ENCODE results near the gene OR10P1. TPM values are rescaled to one million over a fixed set of nuclear protein-coding genes. Genes with fewer than 3 reads are reported as not detected.
"Not testable (repeated sequence)": the region's sequence is repeated elsewhere in the genome, so short reads cannot be mapped to it uniquely, and the experiment has no call there.

Gene OR10P1, protein sequence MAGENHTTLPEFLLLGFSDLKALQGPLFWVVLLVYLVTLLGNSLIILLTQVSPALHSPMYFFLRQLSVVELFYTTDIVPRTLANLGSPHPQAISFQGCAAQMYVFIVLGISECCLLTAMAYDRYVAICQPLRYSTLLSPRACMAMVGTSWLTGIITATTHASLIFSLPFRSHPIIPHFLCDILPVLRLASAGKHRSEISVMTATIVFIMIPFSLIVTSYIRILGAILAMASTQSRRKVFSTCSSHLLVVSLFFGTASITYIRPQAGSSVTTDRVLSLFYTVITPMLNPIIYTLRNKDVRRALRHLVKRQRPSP
- not detected for polyA plus RNA-seq (ENCODE audit: insufficient read length in 3 of 3)

DNA sequence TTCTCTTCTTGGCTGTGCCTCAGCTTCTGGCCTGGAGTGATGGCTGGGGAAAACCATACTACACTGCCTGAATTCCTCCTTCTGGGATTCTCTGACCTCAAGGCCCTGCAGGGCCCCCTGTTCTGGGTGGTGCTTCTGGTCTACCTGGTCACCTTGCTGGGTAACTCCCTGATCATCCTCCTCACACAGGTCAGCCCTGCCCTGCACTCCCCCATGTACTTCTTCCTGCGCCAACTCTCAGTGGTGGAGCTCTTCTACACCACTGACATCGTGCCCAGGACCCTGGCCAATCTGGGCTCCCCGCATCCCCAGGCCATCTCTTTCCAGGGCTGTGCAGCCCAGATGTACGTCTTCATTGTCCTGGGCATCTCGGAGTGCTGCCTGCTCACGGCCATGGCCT, at the start of gene OR10P1:
OR10P1 (plus strand) TSS at position 40 of the 400 bp plus-strand sequence; CDS start at position 40, 0 bp downstream.
- DNase-seq (ENCODE audit: low read depth in 3 of 3, low spot score in 2 of 3) = no peak

DNA sequence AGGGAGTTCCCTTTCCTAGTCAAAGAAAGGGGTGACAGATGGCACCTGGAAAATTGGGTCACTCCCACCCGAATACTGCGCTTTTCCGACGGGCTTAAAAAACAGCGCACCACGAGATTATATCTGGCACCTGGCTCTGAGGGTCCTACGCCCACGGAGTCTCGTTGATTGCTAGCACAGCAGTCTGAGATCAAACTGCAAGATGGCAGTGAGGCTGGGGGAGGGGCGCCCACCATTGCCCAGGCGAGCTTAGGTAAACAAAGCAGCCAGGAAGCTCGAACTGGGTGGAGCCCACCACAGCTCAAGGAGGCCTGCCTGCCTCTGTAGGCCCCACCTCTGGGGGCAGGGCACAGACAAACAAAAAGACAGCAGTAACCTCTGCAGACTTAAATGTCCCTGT, 46.5 kb upstream of the OR10P1 start:
- DNase-seq (ENCODE audit: low read depth in 3 of 3, low spot score in 2 of 3) = not testable (repeated sequence)

DNA sequence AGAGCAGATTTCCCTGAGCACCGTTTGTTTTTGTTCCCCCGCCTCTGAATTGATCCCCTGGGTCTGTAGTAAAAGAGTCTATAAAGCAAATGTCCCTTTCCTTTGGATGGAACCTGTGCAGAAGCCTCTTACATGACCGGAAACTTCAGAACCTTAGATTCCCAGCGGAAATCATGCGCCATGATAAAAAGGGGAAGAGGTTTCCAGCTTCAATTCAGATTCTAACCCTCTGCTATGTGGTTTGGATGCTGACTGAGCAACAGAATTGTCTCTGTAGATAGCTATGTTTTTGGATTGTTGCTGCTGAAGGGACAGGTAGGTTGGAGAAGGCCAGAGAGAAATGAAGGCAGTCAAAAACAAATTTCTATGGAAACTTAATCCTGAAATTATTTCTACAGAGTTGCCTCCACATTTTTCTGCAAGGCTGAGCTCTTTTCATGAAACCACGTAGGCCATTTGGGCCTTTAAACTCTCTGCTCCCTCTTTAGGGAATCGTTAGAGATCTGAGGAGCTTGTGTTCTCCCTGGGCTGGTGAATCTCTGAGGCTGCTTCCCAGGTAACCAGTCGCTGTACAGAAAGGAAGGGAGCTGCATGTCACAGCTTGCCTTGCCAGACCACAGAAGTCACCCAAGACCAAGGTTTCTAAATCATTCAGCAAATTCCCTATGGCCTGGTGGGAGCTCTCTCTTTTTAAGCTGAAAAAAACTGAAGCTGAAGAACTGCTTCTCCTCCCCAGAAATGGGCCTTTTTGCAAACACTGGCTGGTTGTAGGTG, 28.7 kb upstream of the OR10P1 start:
- DNase-seq (ENCODE audit: low read depth in 3 of 3, low spot score in 2 of 3) = no peak

DNA sequence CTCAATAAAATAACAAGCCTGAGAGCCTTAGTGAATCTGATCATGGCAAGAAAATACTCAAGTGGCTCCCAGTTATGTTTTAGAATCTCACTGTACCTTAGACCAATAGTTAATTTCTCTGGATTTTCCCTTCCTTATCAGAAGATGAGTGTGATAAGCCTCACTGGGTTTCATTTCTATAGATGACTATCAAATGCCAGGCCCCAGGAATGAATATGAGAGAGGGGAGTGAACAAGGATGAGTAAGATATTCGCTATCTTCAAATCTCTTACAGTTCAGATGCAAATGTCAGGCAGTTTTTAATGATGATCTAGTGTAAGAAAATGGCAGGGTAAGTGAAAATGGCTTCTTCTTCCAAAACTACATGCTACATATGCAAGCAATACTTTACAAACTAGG, 26.1 kb upstream of the OR10P1 start:
- no peak for DNase-seq (ENCODE audit: low read depth in 3 of 3, low spot score in 2 of 3)

DNA sequence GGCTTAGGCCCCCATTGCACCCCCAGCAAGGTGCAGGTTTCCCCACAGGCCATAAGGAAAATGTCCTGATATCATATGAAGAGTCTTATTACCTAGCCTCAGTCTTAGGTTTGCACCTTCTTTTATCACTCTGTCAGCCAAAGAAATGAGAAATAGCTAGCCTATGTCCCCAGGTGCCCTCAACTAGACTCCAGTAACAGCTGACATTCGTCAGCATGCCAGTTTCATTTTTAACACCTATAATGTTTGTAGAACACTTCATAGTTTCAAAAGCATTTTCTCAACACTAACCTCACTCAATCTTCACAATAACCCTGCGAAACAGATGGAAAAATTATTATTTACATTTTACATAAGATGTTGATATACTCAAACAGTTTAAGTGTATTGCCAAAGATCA, 24.0 kb upstream of the OR10P1 start:
- no peak for DNase-seq (ENCODE audit: low read depth in 3 of 3, low spot score in 2 of 3)

DNA sequence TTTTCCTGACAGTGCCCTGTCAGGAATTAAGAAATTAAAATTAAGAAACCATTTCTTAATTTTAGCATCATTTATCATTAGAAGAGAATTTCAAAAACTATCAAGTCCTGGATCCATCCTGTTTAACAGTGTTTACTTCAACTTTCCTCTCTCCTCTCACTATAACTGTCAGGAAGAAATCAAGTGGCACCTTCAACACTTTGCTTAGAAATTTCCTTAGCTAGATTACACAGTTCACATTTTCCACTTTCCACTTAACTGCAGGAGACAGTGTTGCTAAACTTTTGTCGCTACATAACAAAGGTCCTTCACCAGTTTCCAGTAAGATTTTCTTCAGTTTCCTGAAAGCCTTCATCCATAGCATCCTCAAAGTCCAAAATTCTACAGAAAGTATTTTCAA, 21.9 kb upstream of the OR10P1 start:
- no peak for DNase-seq (ENCODE audit: low read depth in 3 of 3, low spot score in 2 of 3)

DNA sequence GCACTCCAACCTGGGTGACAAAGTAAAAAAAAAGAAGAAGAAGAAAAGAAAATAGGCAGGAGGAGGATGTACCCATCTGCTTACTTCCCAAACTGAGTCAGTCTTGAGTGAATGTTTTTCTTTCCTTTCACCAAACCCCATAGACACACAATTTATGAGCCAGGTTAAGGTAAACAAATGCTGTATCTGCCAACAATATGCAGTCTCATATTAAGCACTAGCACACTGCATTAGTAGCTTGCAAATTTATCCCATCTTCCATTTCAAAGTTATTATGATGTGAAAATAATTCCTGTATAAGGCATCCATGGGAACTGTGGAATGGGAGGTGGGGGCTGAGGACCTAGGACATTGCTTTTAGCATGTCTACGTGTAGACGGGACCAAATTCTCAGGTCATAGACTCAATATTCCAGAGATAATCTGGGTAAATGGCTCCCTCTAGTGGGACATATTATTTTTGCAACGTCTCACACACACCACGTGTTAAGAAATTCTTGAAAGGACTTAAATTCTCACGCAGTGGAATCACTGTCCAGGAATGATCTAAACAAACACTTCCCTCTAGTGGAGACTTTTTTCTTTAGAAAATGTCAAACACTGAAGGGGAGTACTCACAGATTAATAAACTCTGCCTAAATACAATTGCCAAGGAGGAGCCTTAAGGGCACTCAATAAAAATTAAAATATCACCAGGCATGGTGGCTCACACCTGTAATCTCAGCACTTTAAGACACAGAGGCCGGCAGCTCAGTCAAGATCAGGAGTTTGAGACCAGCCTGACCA, 17.1 kb upstream of the OR10P1 start:
- DNase-seq (ENCODE audit: low read depth in 3 of 3, low spot score in 2 of 3) = peak; percentile 88 to 91 (median 91)

DNA sequence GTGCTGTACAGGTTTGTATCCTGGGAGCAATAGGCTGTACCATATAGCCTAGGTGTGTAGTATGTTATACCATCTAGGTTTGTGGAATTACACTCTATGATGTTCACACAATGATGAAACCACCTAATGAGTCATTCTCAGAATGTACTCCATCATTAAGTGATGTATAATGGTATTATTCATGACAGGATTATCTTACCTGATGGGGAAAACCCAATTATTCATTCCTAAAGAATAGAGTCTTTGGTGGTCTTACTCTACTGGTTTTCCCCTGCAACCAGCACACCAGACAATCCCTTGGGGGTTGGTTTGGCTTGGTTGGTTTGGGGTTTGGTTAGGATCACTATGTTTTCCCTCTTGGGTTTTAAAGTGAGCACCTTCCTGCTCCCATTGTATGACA, 12.6 kb upstream of the OR10P1 start:
- DNase-seq (ENCODE audit: low read depth in 3 of 3, low spot score in 2 of 3) = no peak

DNA sequence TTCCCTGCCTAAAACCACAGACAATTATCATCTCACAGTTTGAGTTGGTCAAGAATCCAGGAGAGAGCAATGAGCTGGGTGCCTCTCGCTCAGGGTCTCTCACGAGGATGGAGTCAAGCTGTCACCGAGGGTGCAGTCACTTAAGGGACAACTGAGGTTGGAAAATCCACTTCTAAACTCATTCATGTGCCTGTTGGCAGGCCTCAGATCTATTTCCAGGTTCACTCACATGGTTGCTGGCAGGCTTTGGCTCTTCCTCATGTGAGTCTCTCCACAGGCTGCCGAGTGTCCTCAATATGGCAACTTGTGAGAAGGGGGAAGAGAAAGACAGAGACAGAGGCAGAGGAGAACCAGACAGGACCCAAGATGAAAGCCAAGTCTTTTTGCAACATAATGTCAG, 10.5 kb upstream of the OR10P1 start:
- no peak for DNase-seq (ENCODE audit: low read depth in 3 of 3, low spot score in 2 of 3)

DNA sequence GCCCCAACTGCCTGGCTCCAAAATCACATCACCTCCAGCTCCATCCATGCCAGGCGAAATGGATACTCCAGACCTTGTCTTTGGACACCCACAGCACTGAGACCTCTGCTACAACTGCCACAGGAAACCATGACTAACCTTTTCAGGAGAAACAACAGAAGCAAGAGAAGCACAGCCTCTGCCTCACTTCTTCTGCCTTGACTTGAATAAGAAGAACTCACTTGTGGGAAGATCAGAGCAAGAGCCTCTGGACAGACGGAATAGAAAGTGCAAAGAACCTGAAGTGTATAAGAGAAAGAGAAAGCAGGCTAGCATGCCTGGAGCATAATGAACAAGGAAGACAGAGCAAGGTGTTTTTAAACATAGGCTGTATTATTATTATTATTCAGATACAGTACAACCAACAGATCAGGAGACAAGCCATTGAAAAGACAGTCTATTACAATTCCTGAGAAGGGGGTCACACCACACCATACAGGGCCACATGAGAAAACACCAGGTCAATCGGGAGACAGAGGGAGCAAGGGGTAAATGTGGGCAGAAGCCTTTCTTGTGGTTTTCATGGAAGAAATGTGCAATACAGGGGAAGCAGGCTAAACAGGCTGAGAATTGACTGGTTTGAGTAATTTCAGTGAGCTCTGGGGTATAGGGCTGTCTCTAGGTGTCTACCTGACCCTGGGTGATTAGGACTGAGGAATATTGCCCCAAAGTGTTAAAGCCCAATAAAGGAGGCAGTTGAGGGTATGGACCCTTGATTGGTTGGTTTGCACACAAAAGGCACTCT, 7.4 kb upstream of the OR10P1 start:
- no peak for DNase-seq (ENCODE audit: low read depth in 3 of 3, low spot score in 2 of 3)

DNA sequence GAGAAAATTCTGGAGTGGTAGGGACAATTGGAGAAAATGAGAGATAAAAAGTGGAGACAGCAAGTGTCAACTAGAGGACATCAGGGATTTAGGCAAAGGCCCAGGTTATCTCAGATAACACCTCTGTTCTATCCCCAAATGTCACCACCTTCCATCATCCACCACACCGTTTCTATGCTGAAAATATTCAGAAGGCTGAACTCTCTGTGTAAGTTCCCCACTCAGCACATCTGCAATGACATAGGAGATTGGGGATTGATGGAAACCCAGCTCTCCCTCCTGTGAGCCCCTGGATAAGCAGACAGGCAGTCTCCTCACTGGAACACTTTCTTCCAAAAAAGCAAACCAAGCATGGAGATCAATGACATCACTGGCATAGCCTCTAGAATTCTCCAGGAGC, 5.6 kb upstream of the OR10P1 start:
- no peak for DNase-seq (ENCODE audit: low read depth in 3 of 3, low spot score in 2 of 3)

DNA sequence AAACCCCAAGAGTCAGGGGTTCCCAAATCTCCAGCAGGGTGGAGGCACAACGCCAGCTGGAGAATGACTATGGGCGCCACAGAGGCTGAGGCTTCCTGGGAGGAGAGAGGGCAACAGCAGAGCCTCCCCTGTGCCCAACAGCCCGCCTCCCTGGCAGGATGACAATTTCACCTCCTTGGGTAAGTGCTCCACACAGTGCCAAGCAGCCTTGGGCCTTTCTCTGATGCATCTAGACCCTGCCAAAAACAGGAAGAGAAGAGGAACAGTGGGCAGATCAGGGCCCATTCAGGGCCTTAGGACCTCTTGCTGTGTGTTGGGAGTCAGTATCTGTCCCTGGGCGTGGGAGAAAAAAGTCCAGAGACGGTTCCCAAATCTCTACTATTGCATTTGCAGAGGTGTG, 5.0 kb upstream of the OR10P1 start:
- no peak for DNase-seq (ENCODE audit: low read depth in 3 of 3, low spot score in 2 of 3)

DNA sequence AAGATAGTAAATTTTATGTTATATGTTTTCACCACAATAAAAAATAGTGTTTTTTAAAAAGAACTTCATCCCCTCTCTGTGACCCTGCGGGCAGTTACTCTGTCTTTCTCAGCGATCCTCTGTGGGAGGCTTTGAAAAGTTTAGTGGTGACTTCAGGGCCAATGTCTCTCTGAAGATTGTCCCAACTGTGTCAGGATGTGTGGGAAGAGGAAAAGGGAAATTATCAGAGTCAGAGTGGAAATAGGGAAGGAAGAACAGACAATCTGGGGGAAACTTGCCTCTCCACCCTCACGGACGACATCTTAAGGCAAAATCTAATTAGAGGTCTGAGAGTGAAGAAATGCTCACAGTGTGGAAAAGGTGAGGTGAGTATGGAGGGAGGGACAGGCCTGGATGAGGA, 3.5 kb upstream of the OR10P1 start:
- no peak for DNase-seq (ENCODE audit: low read depth in 3 of 3, low spot score in 2 of 3)

DNA sequence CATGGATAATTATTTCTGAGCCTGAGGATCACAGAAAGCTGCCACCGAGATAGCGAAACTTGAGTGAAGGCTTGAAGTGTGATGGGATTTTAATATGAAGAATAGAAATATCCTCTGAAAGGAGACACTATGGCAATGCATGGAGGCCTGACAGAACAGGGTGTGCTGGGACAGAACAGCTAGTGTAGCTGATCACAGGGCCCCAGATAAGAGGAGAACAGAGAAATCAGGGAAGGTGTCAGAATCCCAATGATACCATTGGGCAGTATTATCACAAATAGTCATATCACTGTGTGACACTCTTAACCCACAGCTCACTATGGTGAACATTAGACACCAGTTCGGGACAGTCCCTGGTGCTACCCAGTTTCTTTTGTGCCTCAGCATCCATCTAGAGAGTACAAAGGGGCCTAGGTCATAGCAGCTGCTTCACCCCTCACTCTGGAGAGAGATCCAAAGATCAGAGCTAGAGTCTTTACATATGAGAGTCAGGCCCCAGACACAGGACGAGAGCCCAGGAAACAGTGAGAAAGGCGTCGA, 506 bp upstream of the OR10P1 start:
- no peak for DNase-seq (ENCODE audit: low read depth in 3 of 3, low spot score in 2 of 3)

DNA sequence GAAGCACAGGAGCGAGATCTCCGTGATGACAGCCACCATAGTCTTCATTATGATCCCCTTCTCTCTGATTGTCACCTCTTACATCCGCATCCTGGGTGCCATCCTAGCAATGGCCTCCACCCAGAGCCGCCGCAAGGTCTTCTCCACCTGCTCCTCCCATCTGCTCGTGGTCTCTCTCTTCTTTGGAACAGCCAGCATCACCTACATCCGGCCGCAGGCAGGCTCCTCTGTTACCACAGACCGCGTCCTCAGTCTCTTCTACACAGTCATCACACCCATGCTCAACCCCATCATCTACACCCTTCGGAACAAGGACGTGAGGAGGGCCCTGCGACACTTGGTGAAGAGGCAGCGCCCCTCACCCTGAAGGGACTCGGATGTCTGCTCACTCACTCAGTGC, 775 bp downstream of the OR10P1 start:
- DNase-seq (ENCODE audit: low read depth in 3 of 3, low spot score in 2 of 3) = no peak

DNA sequence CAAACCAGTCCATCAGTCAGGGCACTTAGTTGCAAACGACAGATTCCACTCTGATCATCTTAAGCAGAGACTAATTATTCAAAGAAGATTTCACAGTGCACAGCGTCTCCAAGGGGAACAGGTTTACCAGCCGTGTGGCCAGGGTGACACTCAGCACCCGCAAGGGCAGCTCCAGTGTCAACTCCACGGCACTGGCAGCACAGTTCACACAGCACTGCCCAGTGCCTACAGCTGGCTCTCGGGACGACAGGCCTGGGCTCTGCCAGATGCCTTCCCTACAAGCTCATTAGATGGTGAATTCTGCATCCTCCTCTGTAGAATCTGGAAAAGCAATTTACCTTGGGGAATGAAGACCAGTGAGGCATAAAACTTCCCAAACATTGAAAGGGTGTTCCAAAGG, 4.9 kb downstream of the OR10P1 start:
- DNase-seq (ENCODE audit: low read depth in 3 of 3, low spot score in 2 of 3) = no peak

DNA sequence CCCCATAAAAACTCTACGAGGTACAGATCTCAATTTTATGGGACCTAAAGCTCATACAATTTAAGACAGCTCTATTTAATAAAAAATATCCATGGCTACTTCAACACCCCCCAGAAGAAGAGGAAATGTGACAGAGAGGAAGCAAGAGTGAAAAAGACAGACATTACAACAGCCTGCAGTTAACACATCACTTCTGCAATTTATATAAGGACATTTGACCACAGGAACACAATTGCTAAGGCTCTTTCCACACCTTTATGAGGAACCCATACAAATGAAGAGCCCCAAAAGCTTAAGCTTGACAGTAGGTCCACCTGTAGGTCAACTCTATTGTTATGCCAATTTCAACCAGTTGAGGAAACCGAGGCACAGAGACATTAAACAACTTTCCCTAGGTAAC, 5.6 kb downstream of the OR10P1 start:
- DNase-seq (ENCODE audit: low read depth in 3 of 3, low spot score in 2 of 3) = no peak

DNA sequence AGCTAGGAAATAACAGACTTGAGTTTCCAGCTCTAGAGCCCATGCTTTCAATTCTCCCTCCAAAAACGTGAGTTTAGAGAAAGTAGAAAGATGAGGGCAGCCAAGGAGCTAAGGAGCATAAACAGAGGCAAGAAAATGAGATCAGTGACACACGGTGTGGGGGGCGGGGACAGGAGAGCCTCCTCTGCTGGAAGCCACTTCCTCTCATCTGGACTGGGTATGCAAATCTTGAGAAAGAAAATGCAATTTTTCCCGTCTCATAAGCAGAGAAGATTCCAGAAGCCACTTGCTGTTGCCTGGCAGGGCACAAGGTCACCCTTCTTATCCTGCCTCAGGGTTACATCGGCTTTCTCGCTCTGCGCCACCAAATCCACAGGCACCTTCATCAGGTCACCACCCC, 6.0 kb downstream of the OR10P1 start:
- DNase-seq (ENCODE audit: low read depth in 3 of 3, low spot score in 2 of 3) = no peak

DNA sequence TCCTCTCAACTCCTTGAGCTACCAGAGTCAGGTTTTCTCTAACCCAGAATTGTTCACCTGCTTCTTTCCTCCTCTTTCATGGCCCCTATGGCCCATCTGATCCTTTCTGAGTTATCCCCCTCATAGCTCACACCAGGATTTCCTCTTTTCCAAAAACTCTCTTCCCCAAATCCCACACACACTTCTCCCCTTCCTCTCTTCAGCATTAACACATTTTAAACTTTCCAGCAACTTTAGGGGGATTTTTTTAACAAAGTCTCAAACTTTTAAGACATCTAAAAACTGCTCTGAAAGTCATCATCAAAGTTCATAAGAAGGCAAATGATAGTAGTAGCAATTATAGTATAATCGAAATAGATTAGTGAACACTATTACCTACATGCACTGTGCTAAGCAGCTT, 7.9 kb downstream of the OR10P1 start:
- DNase-seq (ENCODE audit: low read depth in 3 of 3, low spot score in 2 of 3) = no peak

DNA sequence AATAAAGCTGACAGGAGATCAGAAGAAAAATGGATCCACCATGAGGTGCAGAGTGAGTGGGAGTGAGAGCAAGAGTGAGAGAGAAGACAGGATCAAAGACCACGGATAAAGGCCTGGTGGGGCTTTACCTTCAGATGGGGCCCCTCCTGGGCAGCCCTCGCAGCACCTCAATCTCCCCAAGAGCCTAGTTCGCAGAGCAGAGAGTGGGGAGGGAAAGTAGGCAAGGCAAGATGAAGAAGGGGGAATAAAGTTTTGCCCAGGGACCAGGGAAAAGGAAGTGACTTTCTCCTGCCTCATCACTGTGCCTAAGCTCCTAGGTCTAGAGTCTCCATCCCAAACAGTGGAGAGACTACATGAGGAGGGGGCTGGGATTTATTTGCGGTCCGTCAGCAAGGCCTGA, 10.3 kb downstream of the OR10P1 start:
- no peak for DNase-seq (ENCODE audit: low read depth in 3 of 3, low spot score in 2 of 3)

All from right renal cortex interstitium (tissue), 3 donors.